Left lung (tissue), 10 donors: ENCODE data around the gene RBM26. TPM values are rescaled to one million over a fixed set of nuclear protein-coding genes. Genes with fewer than 3 reads are reported as not detected.

Experiments used
- ATAC-seq: fragments of 200-7000 bp; cut with Tn5 transposase; one replicate; pipeline ENCODE4 v1.9.1; 2020; ENCODE audit warnings: moderate library complexity
- DNase-seq, 4 donors: peaks; one replicate each; pipeline ENCODE4 v3.0.0-alpha.2; 2013 to 2020
- H3K27ac ChIP-seq, 2 donors: fragments of 200-600 bp; sonication (generic) in 1 of 2; one replicate each; pipeline versions ENCODE4 v1.5.0 to v1.8.0; 2020 to 2021
- H3K27me3 ChIP-seq, 2 donors: fragments of 200-600 bp; sonication (generic) in 1 of 2; one replicate each; pipeline versions ENCODE4 v1.5.0 to v1.8.0; 2020 to 2021
- H3K36me3 ChIP-seq, 2 donors: fragments of 200-600 bp; sonication (generic) in 1 of 2; one replicate each; pipeline versions ENCODE4 v1.5.0 to v1.8.0; 2020 to 2021
- H3K4me1 ChIP-seq, 2 donors: fragments of 200-600 bp; one replicate each; pipeline ENCODE4 v1.8.0; 2021
- H3K4me3 ChIP-seq, 2 donors: fragments of 200-600 bp; sonication (generic) in 1 of 2; one replicate each; pipeline versions ENCODE4 v1.5.0 to v1.8.0; 2020 to 2021; ENCODE audit warnings: mild to moderate bottlenecking in 1 of 2
- H3K9me3 ChIP-seq, 2 donors: fragments of 200-600 bp; sonication (generic) in 1 of 2; one replicate each; pipeline versions ENCODE4 v1.5.0 to v1.8.0; 2020 to 2021
- CTCF ChIP-seq, 2 donors: fragments of 200-600 bp; sonication (generic) in 1 of 2; IDR thresholded peaks; one replicate each; pipeline versions ENCODE4 v1.5.0 to v1.8.0; 2021; ENCODE audit warnings: antibody characterized with exemption in 2 of 2
- intact Hi-C, 2 donors: fragments of 100-400 bp; cut with DNase I; formaldehyde crosslinking; loops; one replicate each; pipeline versions ENCODE4 v1.11.2 to v1.14.2; 2022
- polyA plus RNA-seq, 6 donors: library from polyadenylated mRNA; unstranded; fragments of 120-200 nt; gene quantifications; one replicate each; pipeline ENCODE4 v1.2.1, GENCODE V29; 2013; ENCODE audit not compliant: insufficient read length in 6 of 6
- total RNA-seq, 2 donors: library from RNA; stranded (reverse); fragmentation: NEBNext Ultra II Directional; extraction: Animal tissue kit (Norgen Biotek cat#: 25700); gene quantifications; one replicate each; pipeline ENCODE4 v1.2.1, GENCODE V29; 2021
- donor health status: DM: no; HTN: yes; CAD: no.
- donor health status: DM: no; HTN: no; CAD: no.

RBM26 gene
- total and polyA plus RNA-seq, 8 donors, result 29.0 to 115 (median 110) TPM

DNA sequence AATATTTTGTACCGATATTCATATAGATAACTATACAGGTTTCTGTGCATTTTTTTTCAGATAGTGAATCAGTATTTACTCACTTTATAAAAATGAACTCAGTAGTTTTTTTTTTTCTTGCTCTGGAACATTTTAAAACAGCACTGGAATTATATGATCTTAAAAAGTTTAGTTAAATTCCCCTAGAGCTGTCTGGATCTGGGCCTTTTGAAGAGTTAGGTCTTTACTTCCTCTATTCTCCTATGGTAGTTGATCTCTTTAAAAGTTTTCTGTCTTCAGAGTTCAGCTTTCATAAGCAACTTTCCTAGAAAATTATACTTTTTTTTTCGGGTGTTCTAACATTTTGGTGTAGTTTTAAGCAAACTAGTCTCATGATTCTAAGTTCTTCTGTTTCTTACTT lies 21.8 kb upstream of the RBM26 start:
- intact Hi-C loops, result no loop called here
- Histone ChIP-seq H3K27ac (no peak overlapping the region), H3K4me1 (no peaks in the 10 kb centered on the region), H3K36me3 (no peaks in the 10 kb centered on the region), H3K27me3 (no peaks in the 10 kb centered on the region), H3K9me3 (no peaks in the 10 kb centered on the region), H3K4me3 (no peak overlapping the region)
- DNase-seq (no peak), ATAC-seq (no peak)
- TF ChIP-seq CTCF (IDR thresholded peaks at IDR 0.05), result no peak

DNA sequence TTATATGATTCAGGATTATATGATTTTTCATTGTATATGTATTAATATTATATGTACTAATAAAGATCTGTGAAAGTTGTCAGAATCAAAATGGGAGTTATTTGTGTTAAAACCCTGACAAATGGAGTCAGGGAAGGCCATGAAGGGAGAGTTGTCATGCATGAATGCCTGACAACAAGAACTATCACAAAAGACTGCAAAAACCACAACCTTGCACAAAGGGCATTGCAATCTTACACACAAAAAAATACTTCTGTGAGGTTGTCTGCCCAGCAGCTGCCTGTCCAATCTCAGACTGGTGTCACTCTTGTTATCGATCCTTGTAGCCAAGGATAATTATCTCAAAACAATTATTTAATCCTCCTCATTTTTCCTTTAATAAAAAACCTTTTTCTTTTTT lies 21.2 kb upstream of the RBM26 start:
- no peaks in the 10 kb centered on the region for H3K27me3 ChIP-seq
- DNase-seq (no peak), ATAC-seq (no peak)
- intact Hi-C loops, result no loop called here
- H3K4me3 ChIP-seq, result no peak overlapping the region
- no peak overlapping the region for H3K27ac ChIP-seq
- no peaks in the 10 kb centered on the region for H3K36me3 ChIP-seq
- TF ChIP-seq CTCF (IDR thresholded peaks at IDR 0.05), result no peak
- no peaks in the 10 kb centered on the region for H3K9me3 ChIP-seq
- H3K4me1 ChIP-seq, result no peaks in the 10 kb centered on the region

DNA sequence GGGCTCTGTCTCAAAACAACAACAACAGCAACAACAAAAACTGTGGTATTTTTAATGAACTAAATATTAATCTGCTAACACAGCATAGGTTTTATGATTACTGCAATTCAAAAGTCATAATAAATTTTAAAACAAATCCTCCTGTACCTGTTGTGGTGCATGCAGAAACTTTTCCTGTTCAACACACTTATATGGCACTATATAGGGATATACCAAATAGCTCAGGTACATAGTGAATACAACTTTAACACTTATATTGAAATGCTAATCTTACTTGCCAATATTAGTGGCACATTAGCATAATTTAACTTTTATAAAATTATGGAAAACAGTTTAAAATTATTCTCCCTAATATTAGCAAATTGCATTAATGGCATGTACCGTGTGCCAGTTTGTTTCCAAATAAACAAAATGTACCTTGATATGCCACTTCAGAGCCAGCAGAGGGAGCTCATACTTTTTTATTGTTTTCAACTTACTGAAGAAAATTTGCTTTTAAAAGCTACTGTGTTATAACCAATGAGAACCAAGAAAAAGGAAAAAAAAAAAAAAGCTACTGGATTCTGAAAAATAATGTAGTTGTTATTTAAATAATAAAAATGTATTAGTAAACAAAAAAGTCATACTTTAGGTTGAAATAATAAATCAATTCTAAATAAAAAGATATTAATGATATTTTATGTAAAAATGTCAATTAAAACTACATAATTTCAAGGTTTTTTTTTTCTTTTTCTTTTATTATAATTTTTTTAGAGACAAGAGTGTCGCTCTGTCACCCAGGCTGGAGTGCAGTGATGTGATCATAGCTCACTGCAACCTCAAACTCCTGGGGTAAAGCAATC lies 18.0 kb upstream of the RBM26 start:
- ATAC-seq, result peak; percentile 73
- peak; percentile 47 to 58 for TF ChIP-seq CTCF (IDR thresholded peaks at IDR 0.05)
- intact Hi-C loops, result loop anchor here in 1 of 2 donors (5.0 kb wide), 1 partner anchor 118 kb away; no protein-coding TSS in a partner anchor
- no peaks in the 10 kb centered on the region for H3K9me3 ChIP-seq
- H3K27me3 ChIP-seq, result no peaks in the 10 kb centered on the region
- DNase-seq, result peak in 1 of 4 donors; percentile 42
- H3K36me3 ChIP-seq, result no peaks in the 10 kb centered on the region
- H3K27ac ChIP-seq, result no peak overlapping the region
- H3K4me1 ChIP-seq, result no peaks in the 10 kb centered on the region
- no peak overlapping the region for H3K4me3 ChIP-seq

- TF ChIP-seq CTCF (IDR thresholded peaks at IDR 0.05), result no peak
- intact Hi-C loops, result loop anchor here in 1 of 2 donors (5.0 kb wide), 1 partner anchor 119 kb away; no protein-coding TSS in a partner anchor
- no peak for ATAC-seq
- no peaks in the 10 kb centered on the region for H3K36me3 ChIP-seq
- no peak for DNase-seq
- H3K9me3 ChIP-seq, result no peaks in the 10 kb centered on the region
- no peaks in the 10 kb centered on the region for H3K27me3 ChIP-seq
- H3K4me3 ChIP-seq, result no peak overlapping the region
- H3K27ac ChIP-seq, result no peak overlapping the region
- no peaks in the 10 kb centered on the region for H3K4me1 ChIP-seq
Observed at GRCh38 chr13:79423340-79423739, 17.3 kb upstream of the RBM26 start.

DNA sequence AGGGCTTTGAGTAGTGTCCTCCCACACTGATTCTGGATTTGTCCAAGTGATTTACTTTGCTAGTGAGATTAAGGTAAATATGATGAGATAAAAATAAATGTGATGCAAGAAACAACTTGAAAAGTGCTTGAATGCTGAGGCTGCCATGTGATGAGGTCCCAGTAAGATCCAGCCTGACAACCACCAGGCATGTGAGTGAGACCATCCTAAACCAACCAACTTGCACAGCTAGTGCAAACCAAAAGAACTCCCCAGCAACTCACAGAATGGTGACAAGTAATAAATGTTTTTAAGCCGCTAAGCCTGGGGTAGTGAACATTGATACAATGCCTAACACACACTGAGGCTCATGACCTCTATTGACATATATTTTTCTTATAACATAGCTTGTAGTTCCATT lies 13.3 kb upstream of the RBM26 start:
- no peak for TF ChIP-seq CTCF (IDR thresholded peaks at IDR 0.05)
- no peaks in the 10 kb centered on the region for H3K9me3 ChIP-seq
- no peaks in the 10 kb centered on the region for H3K36me3 ChIP-seq
- ATAC-seq (peak; percentile 52), DNase-seq (no peak)
- intact Hi-C loops, result no loop called here
- H3K4me3 ChIP-seq, result no peak overlapping the region
- H3K27me3 ChIP-seq, result no peaks in the 10 kb centered on the region
- no peak overlapping the region for H3K27ac ChIP-seq
- H3K4me1 ChIP-seq, result no peaks in the 10 kb centered on the region
